HEK293 (cell line): ENCODE data around the gene ALG6.

Source experiments
- CTCF ChIA-PET: fragments of 350-600 bp; formaldehyde crosslinking; extraction: SDS; loops from one replicate; lab custom pipeline; 2021; ENCODE audit warnings: antibody characterized with exemption; lab: Yijun Ruan, JAX
- POLR2A ChIA-PET: fragments of 300-600 bp; formaldehyde crosslinking; extraction: SDS; loops from one replicate; lab custom pipeline; 2020; ENCODE audit warnings: antibody characterized with exemption, inconsistent platforms; lab: Yijun Ruan, JAX
- H3K27ac ChIP-seq: fragments of 200-500 bp; sonication (Bioruptor generic); 2 replicates; pipeline ENCODE4 v1.5.1; 2014; ENCODE audit warnings: low read depth, low read length, control low read depth, inconsistent platforms; ENCODE audit errors: extremely low read depth
- H3K36me3 ChIP-seq, 2 experiments: fragments of 200-500 bp in 1 of 2; sonication (Bioruptor generic) in 1 of 2; 1 replicate in 1 of 2; 2 replicates in 1 of 2; pipeline ENCODE4 v1.5.1; 2014 to 2017; ENCODE audit warnings: inconsistent platforms in 2 of 2, low read length in 2 of 2; ENCODE audit not compliant: control insufficient read depth in 2 of 2, insufficient read depth in 1 of 2
- H3K4me1 ChIP-seq: fragments of 200-500 bp; sonication (Bioruptor generic); 2 replicates; pipeline ENCODE4 v1.5.1; 2014; ENCODE audit warnings: mild to moderate bottlenecking, low read length, inconsistent platforms; ENCODE audit not compliant: control insufficient read depth, insufficient read depth
- H3K4me3 ChIP-seq: 2 replicates; pipeline ENCODE4 v1.5.1; 2011; ENCODE audit warnings: low read depth, mild to moderate bottlenecking, control low read depth, low read length, moderate library complexity
- H3K9me3 ChIP-seq: fragments of 200-500 bp; sonication (Bioruptor generic); 2 replicates; pipeline ENCODE4 v1.5.1; 2014; ENCODE audit warnings: low read depth, low read length, inconsistent platforms; ENCODE audit not compliant: control insufficient read depth, insufficient read depth
- HOXD13 ChIP-seq: sonication (generic); formaldehyde crosslinking; IDR thresholded peaks from 2 replicates; pipeline ENCODE4 v1.8.0; 2022; ENCODE audit warnings: missing genetic modification reagents, borderline replicate concordance
- MZF1 ChIP-seq: fragments of 450-650 bp; formaldehyde crosslinking; IDR thresholded peaks from 2 replicates; pipeline ENCODE4 v1.5.1; 2017; ENCODE audit warnings: missing biosample characterization, missing genetic modification characterization, borderline replicate concordance
- SCRT1 ChIP-seq: fragments of 450-650 bp; formaldehyde crosslinking; IDR thresholded peaks from 2 replicates; pipeline ENCODE4 v1.5.1; 2016; ENCODE audit warnings: missing biosample characterization, missing genetic modification characterization, borderline replicate concordance
- YY2 ChIP-seq: fragments of 450-650 bp; formaldehyde crosslinking; IDR thresholded peaks from 2 replicates; pipeline ENCODE4 v1.5.1; 2016; ENCODE audit warnings: missing biosample characterization, missing genetic modification characterization
- ZBTB21 ChIP-seq: fragments of 450-650 bp; formaldehyde crosslinking; IDR thresholded peaks from 2 replicates; pipeline ENCODE4 v1.5.1; 2017; ENCODE audit warnings: missing biosample characterization, missing genetic modification characterization
- ZNF146 ChIP-seq: fragments of 450-650 bp; formaldehyde crosslinking; IDR thresholded peaks from 2 replicates; pipeline ENCODE4 v1.5.1; 2016; ENCODE audit warnings: missing biosample characterization, missing genetic modification characterization
- ZNF174 ChIP-seq: fragments of 450-650 bp; formaldehyde crosslinking; IDR thresholded peaks from 2 replicates; pipeline ENCODE4 v1.5.0; 2017; ENCODE audit warnings: missing biosample characterization, mild to moderate bottlenecking, missing genetic modification characterization
- ZNF302 ChIP-seq: fragments of 450-650 bp; formaldehyde crosslinking; IDR thresholded peaks from 2 replicates; pipeline ENCODE4 v1.5.1; 2016; ENCODE audit warnings: missing biosample characterization, missing genetic modification characterization, low read depth
- ZNF341 ChIP-seq: fragments of 450-650 bp; formaldehyde crosslinking; IDR thresholded peaks from 2 replicates; pipeline ENCODE4; 2016; ENCODE audit warnings: low read depth, missing biosample characterization, missing genetic modification characterization
- ZNF416 ChIP-seq: fragments of 450-650 bp; formaldehyde crosslinking; IDR thresholded peaks from 2 replicates; pipeline ENCODE4 v1.5.1; 2016; ENCODE audit warnings: missing biosample characterization, missing genetic modification characterization
- ZNF501 ChIP-seq: fragments of 450-650 bp; formaldehyde crosslinking; IDR thresholded peaks from 2 replicates; pipeline ENCODE4 v1.5.1; 2016; ENCODE audit warnings: missing biosample characterization, missing genetic modification characterization
- ZNF510 ChIP-seq: fragments of 450-650 bp; formaldehyde crosslinking; IDR thresholded peaks from 2 replicates; pipeline ENCODE4 v1.5.1; 2018; ENCODE audit warnings: mild to moderate bottlenecking, missing genetic modification characterization, missing biosample characterization; ENCODE audit not compliant: insufficient replicate concordance
- ZNF549 ChIP-seq: fragments of 450-650 bp; IDR thresholded peaks from 2 replicates; pipeline ENCODE4 v1.5.1; 2018; ENCODE audit warnings: missing biosample characterization, missing genetic modification characterization, mild to moderate bottlenecking, inconsistent platforms, moderate library complexity
- ZNF791 ChIP-seq: fragments of 450-650 bp; formaldehyde crosslinking; IDR thresholded peaks from 2 replicates; pipeline ENCODE4 v1.5.1; 2016; ENCODE audit warnings: missing biosample characterization, missing genetic modification characterization
- ZSCAN18 ChIP-seq: fragments of 450-650 bp; formaldehyde crosslinking; IDR thresholded peaks from 2 replicates; pipeline ENCODE4 v1.5.1; 2016; ENCODE audit warnings: missing biosample characterization, missing genetic modification characterization
- ZSCAN4 ChIP-seq: fragments of 450-650 bp; formaldehyde crosslinking; IDR thresholded peaks from 2 replicates; pipeline ENCODE4 v1.5.1; 2017; ENCODE audit warnings: missing biosample characterization, missing genetic modification characterization
- TF ChIP-seq, protein P1 (sequence below): fragments of 450-650 bp; formaldehyde crosslinking; IDR thresholded peaks from 2 replicates; pipeline ENCODE4 v1.5.1; 2016; ENCODE audit warnings: missing biosample characterization, missing genetic modification characterization
- TF ChIP-seq, protein P2 (sequence below): fragments of 450-650 bp; formaldehyde crosslinking; IDR thresholded peaks from 2 replicates; pipeline ENCODE4 v1.5.1; 2017; ENCODE audit warnings: missing biosample characterization, missing genetic modification characterization

ALG6 gene

DNA sequence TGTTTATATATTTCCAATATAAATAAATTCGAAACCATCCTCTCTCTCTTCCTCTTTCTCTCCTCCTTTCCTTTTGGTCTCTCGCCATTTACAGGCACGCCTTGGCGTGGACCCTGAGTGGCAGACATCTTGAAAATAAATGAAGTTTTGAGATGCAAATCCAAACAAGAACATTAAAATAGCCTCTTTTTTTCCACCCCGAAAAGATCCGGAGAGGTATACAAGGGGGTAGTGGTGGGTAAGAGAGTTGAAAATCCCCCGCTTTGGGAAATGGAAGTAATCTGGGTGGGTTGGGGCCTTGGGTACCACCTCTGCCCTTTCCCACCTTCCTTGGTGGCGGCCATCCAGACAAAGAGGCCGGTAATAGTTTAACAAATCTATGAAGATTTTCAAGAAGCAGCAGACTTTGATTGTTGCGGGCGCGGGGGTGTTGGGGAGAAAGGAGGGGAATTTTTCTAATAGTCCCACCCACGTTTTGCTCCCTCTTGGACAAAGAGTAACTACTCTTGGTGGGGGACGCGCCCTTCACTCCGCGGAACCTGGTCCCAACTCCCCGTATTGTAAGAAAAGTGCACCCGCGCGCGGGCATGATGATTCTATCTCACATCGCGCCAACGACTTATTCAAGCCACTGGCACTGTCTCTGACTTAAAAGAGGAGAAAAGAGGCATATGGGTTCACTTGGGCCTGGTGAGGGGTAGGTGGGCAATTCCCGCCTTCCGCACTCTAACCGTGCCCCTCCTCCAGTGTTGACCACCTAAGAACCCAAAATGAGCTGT lies 49.0 kb upstream of the ALG6 start:
- Histone ChIP-seq H3K4me3 (no peak overlapping the region), H3K9me3 (no peaks in the 10 kb centered on the region), H3K27ac (no peak overlapping the region), H3K4me1 (peaks cover 7% of the 10 kb centered on the region; the same call in 1 of the 2 replicates), H3K36me3 (no peaks in the 10 kb centered on the region)
- CTCF ChIA-PET, result interaction anchor here (0.8 to 3.7 kb wide), 2 partner anchors 8 to 72 kb away, joined by 7 to 25 read pairs; no protein-coding TSS in a partner anchor
- TF ChIP-seq ZSCAN4 (tag by site-specific recombination) (no peak), ZNF510 (tag by site-specific recombination) (no peak), ZSCAN18 (tag by site-specific recombination) (no peak), ZNF501 (tag by site-specific recombination) (no peak), ZNF146 (no peak), YY2 (tag by site-specific recombination) (no peak), ZNF549 (tag by site-specific recombination) (no peak), MZF1 (tag by site-specific recombination) (no peak), ZBTB21 (tag by site-specific recombination) (no peak), HOXD13 (CRISPR knock-in tag) (no peak), SCRT1 (no peak), ZNF174 (tag by site-specific recombination) (no peak), ZNF302 (tag by site-specific recombination) (no peak), ZNF341 (tag by site-specific recombination) (no peak), ZNF791 (tag by site-specific recombination) (no peak), ZNF416 (tag by site-specific recombination) (no peak)
- TF ChIP-seq, protein P1, sequence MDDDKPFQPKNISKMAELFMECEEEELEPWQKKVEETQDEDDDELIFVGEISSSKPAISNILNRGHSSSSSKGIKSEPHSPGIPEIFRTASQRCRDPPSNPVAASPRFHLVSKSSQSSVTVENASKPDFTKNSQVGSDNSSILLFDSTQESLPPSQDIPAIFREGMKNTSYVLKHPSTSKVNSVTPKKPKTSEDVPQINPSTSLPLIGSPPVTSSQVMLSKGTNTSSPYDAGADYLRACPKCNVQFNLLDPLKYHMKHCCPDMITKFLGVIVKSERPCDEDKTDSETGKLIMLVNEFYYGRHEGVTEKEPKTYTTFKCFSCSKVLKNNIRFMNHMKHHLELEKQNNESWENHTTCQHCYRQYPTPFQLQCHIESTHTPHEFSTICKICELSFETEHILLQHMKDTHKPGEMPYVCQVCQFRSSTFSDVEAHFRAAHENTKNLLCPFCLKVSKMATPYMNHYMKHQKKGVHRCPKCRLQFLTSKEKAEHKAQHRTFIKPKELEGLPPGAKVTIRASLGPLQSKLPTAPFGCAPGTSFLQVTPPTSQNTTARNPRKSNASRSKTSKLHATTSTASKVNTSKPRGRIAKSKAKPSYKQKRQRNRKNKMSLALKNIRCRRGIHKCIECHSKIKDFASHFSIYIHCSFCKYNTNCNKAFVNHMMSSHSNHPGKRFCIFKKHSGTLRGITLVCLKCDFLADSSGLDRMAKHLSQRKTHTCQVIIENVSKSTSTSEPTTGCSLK (tag by site-specific recombination), result no peak
- TF ChIP-seq, protein P2, sequence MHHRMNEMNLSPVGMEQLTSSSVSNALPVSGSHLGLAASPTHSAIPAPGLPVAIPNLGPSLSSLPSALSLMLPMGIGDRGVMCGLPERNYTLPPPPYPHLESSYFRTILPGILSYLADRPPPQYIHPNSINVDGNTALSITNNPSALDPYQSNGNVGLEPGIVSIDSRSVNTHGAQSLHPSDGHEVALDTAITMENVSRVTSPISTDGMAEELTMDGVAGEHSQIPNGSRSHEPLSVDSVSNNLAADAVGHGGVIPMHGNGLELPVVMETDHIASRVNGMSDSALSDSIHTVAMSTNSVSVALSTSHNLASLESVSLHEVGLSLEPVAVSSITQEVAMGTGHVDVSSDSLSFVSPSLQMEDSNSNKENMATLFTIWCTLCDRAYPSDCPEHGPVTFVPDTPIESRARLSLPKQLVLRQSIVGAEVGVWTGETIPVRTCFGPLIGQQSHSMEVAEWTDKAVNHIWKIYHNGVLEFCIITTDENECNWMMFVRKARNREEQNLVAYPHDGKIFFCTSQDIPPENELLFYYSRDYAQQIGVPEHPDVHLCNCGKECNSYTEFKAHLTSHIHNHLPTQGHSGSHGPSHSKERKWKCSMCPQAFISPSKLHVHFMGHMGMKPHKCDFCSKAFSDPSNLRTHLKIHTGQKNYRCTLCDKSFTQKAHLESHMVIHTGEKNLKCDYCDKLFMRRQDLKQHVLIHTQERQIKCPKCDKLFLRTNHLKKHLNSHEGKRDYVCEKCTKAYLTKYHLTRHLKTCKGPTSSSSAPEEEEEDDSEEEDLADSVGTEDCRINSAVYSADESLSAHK (tag by site-specific recombination), result no peak
- POLR2A ChIA-PET, result no interaction called here
